NT2/D1 (cell line): ENCODE measurements around the gene PSMG4.

ENCODE experiments used
- SUZ12 ChIP-seq: IDR thresholded peaks from 2 replicates; pipeline ENCODE4 v1.6.1; 2011; ENCODE audit not compliant: insufficient read length, insufficient read depth; ENCODE audit errors: extremely low read depth
- YY1 ChIP-seq: IDR thresholded peaks from 2 replicates; pipeline ENCODE4 v1.6.1; 2011; ENCODE audit not compliant: insufficient read length, insufficient read depth
- ZNF274 ChIP-seq: IDR thresholded peaks from 2 replicates; pipeline ENCODE4 v1.6.1; 2011; ENCODE audit warnings: mild to moderate bottlenecking, low read depth, low read length

DNA sequence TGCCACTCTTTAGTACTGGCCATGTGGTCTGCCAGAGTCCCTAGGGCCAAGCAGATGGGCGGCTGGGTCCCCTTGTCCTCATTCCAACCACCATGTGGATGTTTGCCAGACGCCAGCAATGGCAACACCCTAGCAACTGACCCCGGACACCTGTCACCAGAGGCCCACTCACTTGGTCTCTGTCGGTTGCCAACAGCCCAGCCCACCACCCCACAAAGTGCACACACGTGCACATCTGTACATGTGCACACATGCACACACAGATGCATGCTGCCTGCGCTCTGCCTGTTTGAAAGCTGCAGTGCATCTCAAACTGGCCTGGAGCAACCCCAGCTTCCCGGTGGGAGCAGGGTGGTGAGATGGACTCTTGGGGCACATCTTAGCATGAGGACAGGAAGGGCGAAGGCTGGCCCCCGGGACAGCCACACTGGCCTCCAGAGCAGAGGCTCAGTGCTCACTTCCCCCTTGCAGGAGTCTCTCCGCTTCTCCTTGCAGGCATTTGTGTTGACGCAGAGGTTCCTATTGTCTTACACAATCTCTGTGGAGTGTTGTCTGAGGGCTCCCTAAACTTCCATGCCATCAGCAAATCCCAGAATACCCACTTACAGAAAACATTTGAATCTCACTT lies 54.0 kb downstream of the PSMG4 start:
- TF ChIP-seq YY1 (no peak), SUZ12 (no peak), ZNF274 (no peak)
